NOMO-1 (cell line): ENCODE results near the gene SPDYE3.
A peak's percentile ranks its signal among the peaks of the same experiment; 100 is the strongest.
"Not testable (repeated sequence)": the region's sequence is repeated elsewhere in the genome, so short reads cannot be mapped to it uniquely, and the experiment has no call there.

ENCODE experiments used
- DNase-seq, 2 experiments: peaks; one replicate each; lab custom pipeline; 2025; ENCODE audit not compliant: unreplicated experiment in 2 of 2; lab: John Stamatoyannopoulos, UW

The SPDYE3 gene

DNA sequence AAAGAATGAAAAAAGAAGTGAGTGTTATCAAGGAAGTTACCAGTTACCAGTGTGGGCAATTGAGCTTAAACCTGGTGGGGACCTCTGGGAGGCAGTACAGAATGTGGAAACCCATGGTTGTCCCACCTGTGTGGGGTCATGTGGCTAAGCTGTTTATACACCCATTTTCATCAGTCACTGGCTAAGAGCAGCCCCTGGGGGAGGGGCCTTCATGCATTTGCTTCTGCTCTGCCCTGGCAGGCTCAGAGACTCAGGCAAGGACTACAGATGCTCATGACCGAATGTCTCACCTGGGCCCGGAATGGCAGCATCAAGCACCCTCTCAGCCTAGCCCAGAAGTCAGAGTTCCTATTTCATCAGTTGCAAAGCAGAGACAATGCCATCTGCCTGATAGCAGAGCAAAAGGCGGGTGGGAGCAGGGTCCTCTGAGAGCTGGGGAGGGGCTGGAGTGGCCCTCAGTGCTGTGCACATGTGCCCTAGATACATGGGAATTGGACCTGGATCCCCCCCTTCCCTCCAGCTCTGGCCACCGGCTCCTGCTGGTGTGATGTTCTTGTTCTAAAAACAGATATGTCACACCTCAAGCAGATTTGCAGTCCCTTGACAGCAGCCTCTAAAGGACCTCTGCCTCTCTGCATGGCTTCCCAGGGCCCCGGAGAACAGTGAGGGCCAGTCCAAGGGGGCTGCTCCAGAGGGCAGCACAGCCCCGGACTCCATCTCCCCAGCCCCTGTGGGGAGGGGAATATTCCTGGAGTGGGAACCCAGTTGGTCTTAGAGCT lies 20.1 kb upstream of the SPDYE3 start:
- not testable (repeated sequence) for DNase-seq

DNA sequence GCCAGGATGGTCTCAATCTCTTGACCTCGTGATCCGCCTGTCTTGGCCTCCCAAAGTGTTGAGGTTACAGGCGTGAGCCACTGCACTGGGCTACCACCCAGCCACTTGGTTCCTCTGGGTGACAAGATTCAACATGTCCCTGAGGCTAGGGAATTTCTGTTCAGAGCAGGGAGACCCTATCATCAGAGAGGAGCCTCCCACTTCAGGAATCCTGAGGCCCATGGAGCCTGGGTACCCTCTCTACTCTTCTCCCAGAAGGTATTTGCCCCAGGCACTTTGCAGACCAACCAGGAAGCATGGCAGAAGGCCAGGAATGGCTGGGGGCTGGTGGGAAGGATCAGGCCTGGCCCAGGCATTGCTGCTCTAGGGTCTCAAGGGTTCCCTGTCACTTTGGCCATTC lies 19.2 kb upstream of the SPDYE3 start:
- DNase-seq, result not testable (repeated sequence)

DNA sequence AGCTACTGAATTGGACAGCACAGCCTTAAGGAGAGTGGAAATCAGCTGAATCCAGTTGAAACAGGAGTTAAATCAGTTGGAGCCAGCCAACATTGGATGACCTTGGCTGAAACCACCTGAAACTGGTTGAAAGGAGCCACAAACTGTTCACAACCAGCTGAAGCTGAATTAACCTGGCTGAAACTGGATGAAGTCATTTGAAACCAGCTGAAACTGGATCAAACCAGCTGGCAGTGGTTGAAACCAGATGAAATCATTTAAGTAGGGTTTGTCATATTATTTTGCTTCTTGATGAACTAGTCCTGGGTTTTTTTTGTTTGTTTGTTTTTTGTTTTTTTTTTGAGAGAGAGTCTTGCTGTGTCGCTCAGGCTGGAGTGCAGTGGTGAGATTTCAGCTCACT lies 15.3 kb upstream of the SPDYE3 start:
- DNase-seq, result not testable (repeated sequence)

DNA sequence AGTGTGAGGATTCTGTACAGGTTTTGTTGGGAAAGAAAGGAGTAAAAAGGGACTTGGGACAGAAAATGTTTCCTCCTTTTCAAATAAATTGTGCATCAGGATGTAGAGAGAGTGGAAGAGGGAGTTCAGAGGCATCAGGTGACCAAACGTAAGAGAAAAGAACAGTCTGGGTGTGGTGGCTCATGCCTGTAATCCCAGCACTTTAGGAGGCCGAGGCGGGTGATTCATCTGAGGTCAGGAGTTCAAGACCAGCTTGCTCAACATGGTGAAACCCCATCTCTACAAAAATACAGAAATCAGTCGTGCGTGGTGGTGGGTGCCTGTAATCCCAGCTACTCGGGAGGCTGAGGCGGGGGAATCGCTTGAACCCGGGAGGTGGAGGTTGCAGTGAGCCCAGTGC lies 12.2 kb upstream of the SPDYE3 start:
- not testable (repeated sequence) for DNase-seq

DNA sequence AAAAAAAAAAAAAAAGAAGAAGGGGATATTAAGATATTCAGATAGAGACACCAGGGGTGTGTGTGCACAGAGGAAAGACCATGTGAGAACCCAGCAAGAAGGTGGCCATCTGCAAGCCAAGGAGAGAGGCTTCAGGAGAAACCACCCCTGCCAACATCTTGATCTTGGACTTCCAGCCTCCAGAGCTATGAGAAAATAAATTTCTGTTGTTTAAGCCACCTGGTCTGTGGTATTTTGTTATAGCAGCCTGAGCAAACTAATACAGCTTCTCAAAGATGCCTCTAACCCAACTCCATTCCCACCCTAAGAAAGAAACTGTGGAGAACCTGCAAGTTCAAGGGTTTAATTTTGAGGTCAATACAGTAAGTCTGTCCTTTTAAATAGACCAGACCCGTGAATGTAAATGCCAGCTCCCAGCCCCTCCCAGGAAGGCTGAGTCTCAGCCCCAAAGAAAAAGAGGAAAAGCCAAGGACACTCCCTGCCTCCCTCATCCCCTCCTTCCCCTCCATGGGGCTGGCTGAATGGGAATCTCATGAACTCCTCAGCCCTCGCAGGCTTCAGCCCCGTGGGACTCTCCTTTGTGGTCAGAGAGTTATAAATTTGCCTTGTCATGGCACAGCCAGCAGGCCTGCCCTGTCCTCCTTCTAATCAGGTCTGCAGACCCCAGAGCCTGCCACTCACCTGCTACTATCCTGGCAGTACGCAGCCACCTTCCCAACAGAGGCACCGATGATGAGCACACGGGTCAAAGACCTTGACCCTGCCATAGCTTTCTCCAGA lies 9.5 kb upstream of the SPDYE3 start:
- not testable (repeated sequence) for DNase-seq

DNA sequence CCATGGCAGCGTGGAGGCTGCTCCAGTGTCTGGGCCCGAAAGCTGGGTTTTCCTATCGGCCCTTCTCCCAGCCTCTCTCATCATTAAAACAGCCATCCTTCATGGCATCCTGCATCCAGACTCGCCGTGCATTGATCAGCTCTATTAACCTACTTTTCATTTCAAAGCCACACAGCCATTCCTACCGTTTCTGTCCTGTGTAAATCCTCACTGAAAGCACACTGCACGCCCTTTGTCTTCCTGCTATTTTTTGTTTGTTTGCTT lies 8.9 kb upstream of the SPDYE3 start:
- DNase-seq, result not testable (repeated sequence)

DNA sequence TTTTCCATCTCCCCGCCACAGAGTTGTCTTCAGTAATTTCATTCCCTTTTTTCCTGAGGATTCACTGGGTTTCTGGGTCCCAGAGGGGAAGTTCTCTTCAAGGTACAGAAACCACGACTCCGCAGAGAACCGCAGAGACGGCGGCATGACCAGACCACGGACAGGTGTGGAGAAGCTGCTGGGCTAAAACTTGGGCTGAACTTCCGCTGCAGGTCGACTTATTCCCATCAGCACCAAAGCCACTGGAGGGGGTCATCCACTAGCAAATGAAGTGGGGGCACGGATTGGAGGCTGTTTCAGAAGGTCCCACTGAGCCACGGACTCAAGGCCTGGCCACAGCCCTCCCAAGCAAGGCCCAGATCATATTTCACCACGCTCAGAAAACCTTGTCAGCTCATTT lies 3.0 kb upstream of the SPDYE3 start:
- not testable (repeated sequence) for DNase-seq

DNA sequence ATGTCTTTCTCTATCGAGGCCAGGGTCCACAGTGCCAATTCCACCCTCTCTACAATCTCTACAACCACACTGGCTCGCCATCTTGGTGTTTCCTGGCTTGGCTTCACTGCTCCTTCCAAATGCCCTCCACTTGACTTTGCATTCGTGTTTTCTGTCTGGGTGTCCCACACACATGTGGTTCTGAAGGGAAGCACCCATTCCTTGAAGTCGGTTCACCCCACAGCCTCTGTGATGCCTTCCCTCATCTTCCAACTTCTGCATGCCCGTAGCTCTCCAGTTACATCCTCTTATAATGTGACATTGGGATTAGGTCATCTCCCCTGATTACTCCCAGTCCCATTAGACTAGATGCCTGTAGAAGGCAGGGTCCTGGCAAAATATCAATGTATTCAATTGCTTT lies 10.8 kb downstream of the SPDYE3 start:
- DNase-seq, result not testable (repeated sequence)

DNA sequence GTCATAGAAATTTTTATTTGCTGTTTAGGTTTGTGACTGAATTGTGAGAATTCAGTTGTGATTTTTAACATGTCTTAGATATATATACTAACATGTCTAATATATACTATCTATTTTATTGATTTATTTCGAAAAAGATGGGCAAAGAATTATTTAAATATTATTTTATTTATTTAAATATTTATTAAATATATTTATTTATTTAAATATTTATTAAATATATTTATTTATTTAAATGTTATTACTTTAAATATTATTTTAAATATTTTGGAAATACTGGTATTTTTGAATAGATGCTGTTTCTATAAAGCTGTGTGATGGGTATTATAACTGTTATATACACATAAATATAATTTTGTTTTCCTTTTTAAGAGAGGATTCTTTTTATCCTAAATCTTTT lies 14.1 kb downstream of the SPDYE3 start:
- DNase-seq, result not testable (repeated sequence)

DNA sequence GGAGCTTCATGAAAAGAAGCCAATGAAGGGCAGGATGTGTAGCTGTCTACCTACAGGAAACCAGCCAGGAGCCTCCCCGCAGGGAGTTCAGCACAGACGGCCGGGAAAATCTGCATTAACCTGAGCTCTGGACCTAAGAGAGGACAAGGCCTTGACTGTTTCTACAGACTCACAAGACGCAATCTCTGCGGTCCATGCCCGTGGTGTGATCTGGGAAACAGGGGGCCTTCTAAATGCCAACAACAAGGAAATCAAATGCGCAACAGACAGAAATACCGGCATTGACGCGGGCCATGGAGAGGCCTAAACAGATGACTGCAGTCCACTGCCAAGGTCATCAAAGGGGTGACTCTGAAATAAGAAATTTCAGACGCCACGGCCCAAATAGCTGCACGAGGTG lies 16.7 kb downstream of the SPDYE3 start:
- DNase-seq, result not testable (repeated sequence)

DNA sequence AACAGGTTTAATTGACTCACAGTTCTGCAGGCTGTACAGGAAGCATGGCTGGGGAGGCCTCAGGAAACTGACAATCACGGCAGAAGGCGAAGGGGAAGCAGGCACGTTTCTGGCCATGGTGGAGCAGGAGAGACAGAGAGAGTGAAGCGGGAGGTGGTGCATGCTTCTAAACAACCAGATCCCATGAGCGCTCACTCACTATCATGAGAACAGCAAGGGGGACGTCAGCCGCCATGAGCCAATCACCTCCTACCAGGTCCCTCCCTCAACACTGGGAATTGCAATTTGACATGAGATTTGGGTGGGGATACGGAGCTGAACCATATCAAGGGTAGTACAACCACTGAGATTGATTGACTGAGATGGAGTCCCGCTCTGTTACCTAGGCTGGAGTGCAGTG lies 18.2 kb downstream of the SPDYE3 start:
- DNase-seq, result not testable (repeated sequence)

DNA sequence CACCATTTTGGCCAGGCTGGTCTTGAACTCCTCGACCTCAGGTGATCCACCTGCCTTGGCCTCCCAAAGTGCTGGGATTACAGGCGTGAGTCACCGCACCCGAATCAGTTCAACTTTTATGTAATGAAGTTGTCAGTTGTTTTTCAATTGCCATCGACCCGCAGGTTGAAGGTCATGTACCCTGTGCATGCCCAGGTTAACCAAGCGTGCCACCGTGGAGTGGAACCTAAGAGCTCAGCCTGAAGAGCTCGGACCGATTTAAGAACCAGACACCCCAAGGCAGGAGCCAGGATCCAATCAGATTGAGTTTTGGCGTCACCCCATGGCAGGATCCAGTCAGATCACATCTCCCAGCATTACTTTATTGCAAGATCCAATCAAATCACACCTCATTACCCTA lies 19.4 kb downstream of the SPDYE3 start:
- not testable (repeated sequence) for DNase-seq

DNA sequence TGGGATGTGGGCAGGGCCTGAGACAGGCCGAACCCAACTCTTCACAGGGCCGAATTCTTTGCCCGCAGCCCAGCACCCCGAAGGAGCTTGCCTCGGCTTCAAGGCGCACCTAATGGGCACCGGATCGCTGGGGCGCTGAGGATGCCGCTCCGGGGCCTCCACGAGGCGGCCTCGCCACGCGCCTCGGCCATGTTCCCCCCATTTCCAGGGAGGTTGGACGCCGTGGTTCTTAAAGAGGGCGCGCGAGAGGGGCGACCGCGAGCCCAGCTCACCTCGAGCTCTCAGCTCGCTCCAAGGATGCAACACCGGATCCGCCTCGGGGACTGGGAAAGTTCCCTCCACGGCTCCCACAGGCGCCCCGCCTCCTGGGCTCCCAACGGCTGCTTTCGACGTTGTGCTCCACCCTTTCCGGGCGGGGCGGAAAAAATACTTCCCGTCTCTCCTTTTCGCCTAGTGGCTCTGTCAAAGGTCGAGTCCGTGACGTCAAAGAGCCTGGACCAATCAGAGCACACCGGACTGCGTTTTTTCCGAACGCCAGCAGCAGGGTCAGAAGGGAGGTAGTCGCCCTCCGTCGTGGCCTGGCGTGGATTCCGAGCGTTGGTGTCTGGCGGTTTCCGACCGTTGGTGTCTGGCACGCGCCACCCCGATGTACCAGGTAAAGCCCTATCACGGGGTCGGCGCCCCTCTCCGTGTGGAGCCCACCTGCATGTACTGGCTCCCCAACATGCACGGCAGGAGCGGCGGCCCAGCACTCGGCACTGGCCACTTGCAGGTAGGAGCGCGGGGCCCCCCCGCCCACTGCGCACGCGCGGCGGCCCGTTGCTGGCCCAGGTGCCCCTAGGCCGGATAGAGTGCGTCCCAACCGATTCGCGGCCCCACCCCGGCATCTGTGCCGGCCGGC lies 28.3 kb downstream of the SPDYE3 start:
- peak; percentile 86 to 94 for DNase-seq

DNA sequence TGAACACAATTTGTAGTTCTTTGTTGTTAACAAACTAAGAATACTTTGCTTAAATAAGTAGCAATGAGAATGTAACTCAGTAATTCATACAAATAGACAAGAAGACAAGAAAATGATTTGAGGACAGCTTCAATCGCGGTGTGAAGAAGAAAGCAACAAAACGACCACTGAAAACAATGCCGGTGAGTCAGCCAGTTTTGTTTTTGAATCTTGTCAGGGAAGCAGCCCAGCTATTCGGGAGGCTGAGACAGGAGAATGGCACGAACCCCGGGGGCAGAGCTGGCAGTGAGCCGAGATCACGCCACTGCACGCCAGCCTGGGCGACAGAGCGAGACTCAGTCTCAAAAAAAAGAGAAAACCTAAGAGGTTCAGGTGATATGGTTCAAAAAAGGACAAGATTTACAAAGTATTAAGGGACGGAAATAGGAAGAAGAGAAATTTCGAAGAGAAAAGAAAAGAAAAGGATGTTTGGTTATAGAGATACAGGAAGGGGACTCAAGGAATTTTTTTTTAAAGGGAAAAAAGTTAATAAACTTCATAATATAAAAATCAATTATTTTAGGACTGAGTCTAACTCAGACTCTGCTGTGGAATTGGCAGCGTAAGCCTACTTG lies 30.7 kb downstream of the SPDYE3 start:
- DNase-seq, result not testable (repeated sequence)

DNA sequence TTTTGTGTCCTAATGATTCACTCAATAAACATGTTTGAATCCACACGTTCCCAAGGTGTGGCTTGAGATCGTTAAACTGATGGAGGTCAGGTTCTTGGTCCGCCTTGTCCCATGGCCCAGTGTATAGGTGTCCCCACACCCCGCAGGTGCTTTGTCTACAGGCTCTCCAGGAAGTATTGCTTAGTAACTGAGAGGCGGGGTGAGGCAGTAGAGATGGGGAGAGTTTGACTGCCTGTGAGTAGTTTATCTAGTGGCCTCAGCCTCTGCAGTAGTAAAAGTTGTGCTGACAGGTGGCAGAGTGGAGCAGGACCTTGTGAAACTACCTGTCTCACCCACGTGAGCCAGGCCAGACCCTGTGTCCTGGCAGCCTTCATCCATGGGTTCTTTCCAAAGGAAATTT lies 33.8 kb downstream of the SPDYE3 start:
- DNase-seq, result not testable (repeated sequence)

DNA sequence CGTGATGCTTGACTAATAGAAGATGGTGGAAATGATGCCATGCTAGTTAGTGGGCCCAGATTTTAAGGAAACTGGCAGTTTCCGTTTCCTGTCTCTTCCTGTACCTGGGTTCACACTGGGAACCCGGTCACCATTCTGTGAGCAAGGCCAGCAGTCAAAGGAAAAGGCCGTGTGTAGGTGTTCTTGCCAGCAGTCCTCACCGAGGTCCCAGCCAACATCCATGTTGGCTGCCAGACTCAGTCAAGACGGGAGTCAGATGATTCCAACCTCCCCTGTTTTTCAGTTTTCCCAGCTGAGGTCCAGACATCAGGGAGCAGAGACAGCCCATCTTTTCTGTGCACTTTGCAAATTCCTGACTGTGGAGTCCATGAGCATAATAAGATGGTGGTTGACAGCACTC lies 35.3 kb downstream of the SPDYE3 start:
- DNase-seq, result no peak

DNA sequence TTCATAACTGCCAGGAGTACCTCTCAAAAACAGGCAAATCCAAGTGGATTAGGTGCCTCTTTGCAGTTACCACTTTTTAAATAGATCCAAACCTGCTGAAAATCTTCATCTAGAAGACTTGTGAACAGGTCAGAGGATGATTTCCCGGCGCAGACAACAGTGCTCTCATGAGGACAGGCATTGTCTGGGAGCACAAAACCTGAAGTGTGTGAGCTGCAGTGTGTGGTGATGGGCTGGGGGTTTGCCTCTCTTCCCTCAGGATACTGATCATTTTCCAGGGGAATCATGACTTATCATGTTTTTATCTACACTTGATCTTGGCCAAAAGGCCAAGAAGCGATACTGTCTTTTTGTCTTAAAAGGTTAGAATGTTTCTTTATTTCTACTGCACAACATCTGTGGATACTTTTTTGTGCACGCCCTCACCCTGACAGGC lies 36.6 kb downstream of the SPDYE3 start:
- not testable (repeated sequence) for DNase-seq

DNA sequence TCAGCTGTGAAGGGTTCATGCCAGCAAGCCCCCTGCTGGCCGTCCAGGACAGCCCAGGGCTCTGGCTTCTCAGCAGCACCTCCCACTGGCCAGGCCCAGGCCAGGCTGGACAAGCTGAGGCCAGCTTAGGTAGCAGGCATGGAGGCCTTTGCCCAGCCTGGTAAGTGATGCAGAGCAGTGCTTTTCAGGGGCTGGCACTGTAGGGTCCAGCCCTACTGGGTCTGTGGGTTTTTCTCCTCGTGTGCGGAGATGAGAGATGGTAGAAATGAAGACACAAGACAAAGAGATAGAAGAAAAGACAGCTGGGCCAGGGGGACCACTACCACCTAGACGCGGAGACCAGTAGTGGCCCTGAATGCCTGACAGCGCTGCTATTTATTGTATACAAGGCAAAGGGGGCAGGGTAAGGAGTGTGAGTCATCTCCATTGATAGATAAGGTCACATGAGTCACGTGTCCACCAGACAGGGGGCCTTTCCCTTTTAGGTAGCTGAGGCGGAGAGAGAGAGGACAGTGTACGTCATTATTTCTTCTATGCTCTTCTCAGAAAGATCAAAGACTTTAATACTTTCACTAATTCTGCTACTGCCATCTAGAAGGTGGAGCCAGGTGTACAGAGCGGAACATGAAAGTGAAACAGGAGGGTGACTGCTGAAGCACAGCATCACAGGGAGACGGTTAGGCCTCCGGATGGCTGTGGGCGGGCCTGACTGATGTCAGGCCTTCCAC lies 37.2 kb downstream of the SPDYE3 start:
- peak; percentile 13 to 32 for DNase-seq

DNA sequence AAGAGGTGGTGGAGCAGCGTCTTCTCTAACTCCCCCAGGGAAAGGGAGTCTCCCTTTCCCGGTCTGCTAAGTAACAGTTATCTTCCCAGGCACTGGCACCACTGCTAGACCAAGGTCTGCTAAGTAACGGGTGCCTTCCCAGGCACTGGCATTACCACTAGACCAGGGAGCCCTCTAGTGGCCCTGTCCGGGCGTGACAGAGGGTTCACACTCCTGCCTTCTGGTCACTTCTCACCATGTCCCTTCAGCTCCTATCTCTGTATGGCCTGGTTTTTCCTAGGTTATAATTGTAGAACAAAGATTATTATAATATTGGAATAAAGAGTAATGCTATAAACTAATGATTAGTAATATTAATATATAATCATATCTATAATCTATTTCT lies 37.8 kb downstream of the SPDYE3 start:
- peak; percentile 12 to 47 for DNase-seq

DNA sequence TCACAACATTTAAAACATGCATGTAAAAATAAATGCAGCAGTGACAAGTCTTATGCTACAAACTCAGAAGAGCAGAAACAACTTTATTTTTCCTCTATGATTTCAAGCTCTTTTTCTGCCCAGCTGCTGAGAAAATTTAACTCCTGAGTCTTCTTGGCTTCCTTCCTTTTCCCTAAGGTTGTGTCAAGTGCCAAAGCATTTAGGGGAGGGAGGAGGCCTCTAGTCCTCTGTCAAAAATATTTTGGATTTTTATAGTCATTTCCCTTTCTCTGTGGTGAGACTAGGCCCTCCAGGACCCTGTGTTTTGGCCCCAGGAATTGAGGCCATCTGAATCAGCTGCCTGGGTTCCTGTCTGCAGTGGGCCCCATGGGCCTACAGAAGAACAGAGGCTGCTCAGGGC lies 39.4 kb downstream of the SPDYE3 start:
- no peak for DNase-seq
